Measurements from ENCODE around the gene AFF3. TPM values are rescaled to one million over a fixed set of nuclear protein-coding genes. Genes with fewer than 3 reads are reported as not detected.

Gene AFF3
- total RNA-seq, 4 donors from 2014 or later, result 5.3 to 216 (median 12.5) TPM

GRCh38 chr2:99602476-99602875 is 539.9 kb downstream of the AFF3 start:
- DNase-seq, result no peak

GRCh38 chr2:99600981-99601651 is 541.3 kb downstream of the AFF3 start:
- Histone ChIP-seq H3K27ac (no peak overlapping the region), H3K36me3 (no peaks in the 10 kb centered on the region), H3K4me3 (no peak overlapping the region), H3K27me3 (no peaks in the 10 kb centered on the region), H3K9me3 (no peaks in the 10 kb centered on the region), H3K4me1 (no peaks in the 10 kb centered on the region)
- TF ChIP-seq POLR2A (IDR thresholded peaks at IDR 0.05) (no peak), CTCF (IDR thresholded peaks at IDR 0.05) (no peak)
- no peak for DNase-seq

More at GRCh38 chr2:99602476-99602875, 539.9 kb downstream of the AFF3 start:
- Histone ChIP-seq H3K27ac (no peak overlapping the region), H3K27me3 (no peaks in the 10 kb centered on the region), H3K4me1 (no peaks in the 10 kb centered on the region), H3K9me3 (no peaks in the 10 kb centered on the region), H3K36me3 (no peaks in the 10 kb centered on the region), H3K4me3 (no peak overlapping the region)
- TF ChIP-seq POLR2A (IDR thresholded peaks at IDR 0.05) (no peak), CTCF (IDR thresholded peaks at IDR 0.05) (no peak)

DNA sequence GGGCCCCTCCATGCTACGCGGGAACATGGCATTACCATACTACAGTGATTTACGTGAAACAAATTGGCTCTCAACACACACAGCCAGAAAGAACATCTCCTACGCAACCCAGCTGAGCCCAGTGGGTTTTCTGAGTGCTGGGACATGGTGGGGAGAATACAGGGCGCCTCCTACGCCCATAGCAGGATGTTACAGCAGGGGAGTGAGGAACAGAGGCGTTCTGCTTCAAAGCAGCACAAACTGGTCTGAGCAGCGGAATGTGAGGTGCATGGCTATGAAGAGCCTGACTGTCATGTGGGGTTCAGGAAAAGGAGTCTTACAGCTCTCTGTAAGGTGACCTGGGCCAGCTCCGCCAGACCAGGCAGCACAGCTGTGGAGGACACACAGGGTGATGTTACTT is 543.9 kb downstream of the AFF3 start:
- no peaks in the 10 kb centered on the region for H3K27me3 ChIP-seq
- H3K36me3 ChIP-seq, result no peaks in the 10 kb centered on the region
- no peak for TF ChIP-seq POLR2A (IDR thresholded peaks at IDR 0.05)
- no peak for TF ChIP-seq CTCF (IDR thresholded peaks at IDR 0.05)
- DNase-seq, result no peak
- H3K9me3 ChIP-seq, result no peaks in the 10 kb centered on the region
- H3K4me3 ChIP-seq, result no peak overlapping the region
- no peaks in the 10 kb centered on the region for H3K4me1 ChIP-seq
- H3K27ac ChIP-seq, result no peak overlapping the region

DNA sequence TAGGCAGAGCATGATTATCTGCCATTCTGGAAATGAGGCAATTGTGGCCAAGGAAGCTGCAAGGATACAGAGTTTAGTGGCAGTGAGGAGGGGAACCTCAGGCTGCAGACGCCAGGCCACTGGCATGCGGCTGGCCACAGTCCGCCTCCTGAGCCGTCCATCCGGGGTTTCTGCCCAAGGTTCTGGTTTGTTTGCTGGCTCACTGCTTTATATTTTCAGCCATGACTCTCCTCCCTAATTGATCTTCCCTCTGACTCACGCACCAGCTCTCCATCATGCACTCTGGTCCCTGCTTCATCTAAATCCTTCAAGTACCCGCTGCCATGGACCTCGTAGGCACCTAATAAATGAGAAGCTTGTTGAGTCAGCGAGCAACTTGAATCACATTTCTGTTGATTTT is 544.8 kb downstream of the AFF3 start:
- H3K27ac ChIP-seq, result no peak overlapping the region
- DNase-seq, result no peak
- TF ChIP-seq CTCF (IDR thresholded peaks at IDR 0.05) (no peak), POLR2A (IDR thresholded peaks at IDR 0.05) (no peak)

DNA sequence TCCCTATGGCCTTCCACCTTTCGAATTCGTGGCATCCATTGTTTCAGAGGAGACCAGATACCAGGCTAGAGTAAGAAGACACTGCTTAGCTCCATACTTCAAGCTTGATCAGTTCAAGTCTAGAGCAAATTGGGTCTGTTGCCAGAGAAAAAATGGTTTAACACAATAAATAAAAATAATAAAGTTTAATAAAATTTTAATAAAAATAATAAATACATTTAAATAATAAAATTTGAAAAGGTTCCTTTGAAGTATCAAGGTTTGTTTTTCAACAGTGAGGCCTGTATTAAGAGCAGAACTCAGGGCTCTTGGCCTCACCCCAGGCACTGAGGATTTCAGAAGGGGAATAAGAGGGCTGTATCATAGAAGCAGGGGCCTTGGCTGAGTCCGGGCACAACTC is 547.0 kb downstream of the AFF3 start:
- TF ChIP-seq CTCF (IDR thresholded peaks at IDR 0.05) (no peak), POLR2A (IDR thresholded peaks at IDR 0.05) (no peak)
- H3K27ac ChIP-seq, result no peak overlapping the region
- H3K9me3 ChIP-seq, result no peaks in the 10 kb centered on the region
- no peak overlapping the region for H3K4me3 ChIP-seq
- no peaks in the 10 kb centered on the region for H3K27me3 ChIP-seq
- no peaks in the 10 kb centered on the region for H3K36me3 ChIP-seq
- no peak for DNase-seq
- H3K4me1 ChIP-seq, result no peaks in the 10 kb centered on the region

More for the DNA sequence above, 544.8 kb downstream of the AFF3 start:
- no peak overlapping the region for H3K4me3 ChIP-seq
- no peaks in the 10 kb centered on the region for H3K27me3 ChIP-seq
- H3K4me1 ChIP-seq, result no peaks in the 10 kb centered on the region
- H3K9me3 ChIP-seq, result no peaks in the 10 kb centered on the region
- no peaks in the 10 kb centered on the region for H3K36me3 ChIP-seq
